ENCODE data around the gene PPP2R1A.

DNA sequence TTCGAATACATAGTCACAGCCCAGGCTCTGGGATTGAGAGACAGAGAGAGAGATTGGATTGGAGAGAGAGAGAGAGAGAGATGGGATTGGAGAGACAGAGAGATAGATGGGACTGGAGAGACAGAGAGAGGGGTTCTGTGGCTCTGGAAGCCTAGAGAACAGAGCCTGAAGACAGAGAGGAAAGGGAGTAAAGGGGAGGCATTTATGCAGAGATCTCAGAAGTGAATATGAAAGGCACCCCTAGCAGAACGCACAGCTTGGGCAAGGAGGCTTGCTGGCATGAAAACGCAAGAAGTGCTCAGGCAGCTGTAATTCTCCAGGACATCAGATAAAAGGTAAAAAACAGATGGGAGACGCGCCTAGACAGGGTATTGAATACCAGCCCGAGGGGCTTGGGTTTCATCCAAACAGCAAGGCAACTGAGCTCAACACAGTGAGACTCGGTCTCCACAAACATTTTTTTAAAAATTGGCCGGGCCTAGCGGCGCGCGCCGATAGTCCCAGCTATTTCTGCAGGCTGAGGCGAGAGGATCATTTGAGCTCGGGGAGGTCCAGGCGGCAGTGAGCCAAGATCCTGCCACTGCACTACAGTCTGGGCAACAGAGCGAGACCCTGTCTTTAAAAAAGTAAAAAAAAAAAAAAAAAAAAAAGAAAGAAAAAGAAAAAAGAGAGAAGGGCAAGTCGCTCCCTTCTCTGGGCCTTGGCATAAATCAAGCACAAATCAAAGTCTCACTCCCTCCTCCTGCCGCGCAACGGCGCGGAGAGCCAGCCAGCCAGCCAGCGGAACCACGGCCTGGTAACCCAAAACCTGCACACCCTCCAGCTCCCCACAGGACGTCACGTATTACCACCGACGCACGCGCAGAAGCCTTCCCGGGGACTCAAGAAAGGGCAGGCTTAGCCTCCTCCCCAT lies 774 bp upstream of the PPP2R1A start:
- TF ChIP-seq FOSL2 (CRISPR knock-in tag; IDR thresholded peaks at IDR 0.05) (no peak), BHLHE40 (IDR thresholded peaks at IDR 0.05; ENCODE audit: low read length) (no peak), ZNF260 (CRISPR knock-in tag; IDR thresholded peaks at IDR 0.05; ENCODE audit: borderline replicate concordance, low read depth) (no peak), POLR2G (IDR thresholded peaks at IDR 0.05; ENCODE audit: low read depth, low read length) (peak; percentile 91), NR2F6 (IDR thresholded peaks at IDR 0.05) (no peak), NR2F6 (CRISPR knock-in tag; IDR thresholded peaks at IDR 0.05) (no peak), SRY (CRISPR knock-in tag; IDR thresholded peaks at IDR 0.05) (no peak), KDM5B (CRISPR knock-in tag; IDR thresholded peaks at IDR 0.05; ENCODE audit: borderline replicate concordance) (no peak), CHCHD3 (CRISPR knock-in tag; IDR thresholded peaks at IDR 0.05) (no peak)
- TF ChIP-seq, protein P1, sequence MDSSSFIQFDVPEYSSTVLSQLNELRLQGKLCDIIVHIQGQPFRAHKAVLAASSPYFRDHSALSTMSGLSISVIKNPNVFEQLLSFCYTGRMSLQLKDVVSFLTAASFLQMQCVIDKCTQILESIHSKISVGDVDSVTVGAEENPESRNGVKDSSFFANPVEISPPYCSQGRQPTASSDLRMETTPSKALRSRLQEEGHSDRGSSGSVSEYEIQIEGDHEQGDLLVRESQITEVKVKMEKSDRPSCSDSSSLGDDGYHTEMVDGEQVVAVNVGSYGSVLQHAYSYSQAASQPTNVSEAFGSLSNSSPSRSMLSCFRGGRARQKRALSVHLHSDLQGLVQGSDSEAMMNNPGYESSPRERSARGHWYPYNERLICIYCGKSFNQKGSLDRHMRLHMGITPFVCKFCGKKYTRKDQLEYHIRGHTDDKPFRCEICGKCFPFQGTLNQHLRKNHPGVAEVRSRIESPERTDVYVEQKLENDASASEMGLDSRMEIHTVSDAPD (CRISPR knock-in tag; IDR thresholded peaks at IDR 0.05), result no peak
- TF ChIP-seq, protein P2, sequence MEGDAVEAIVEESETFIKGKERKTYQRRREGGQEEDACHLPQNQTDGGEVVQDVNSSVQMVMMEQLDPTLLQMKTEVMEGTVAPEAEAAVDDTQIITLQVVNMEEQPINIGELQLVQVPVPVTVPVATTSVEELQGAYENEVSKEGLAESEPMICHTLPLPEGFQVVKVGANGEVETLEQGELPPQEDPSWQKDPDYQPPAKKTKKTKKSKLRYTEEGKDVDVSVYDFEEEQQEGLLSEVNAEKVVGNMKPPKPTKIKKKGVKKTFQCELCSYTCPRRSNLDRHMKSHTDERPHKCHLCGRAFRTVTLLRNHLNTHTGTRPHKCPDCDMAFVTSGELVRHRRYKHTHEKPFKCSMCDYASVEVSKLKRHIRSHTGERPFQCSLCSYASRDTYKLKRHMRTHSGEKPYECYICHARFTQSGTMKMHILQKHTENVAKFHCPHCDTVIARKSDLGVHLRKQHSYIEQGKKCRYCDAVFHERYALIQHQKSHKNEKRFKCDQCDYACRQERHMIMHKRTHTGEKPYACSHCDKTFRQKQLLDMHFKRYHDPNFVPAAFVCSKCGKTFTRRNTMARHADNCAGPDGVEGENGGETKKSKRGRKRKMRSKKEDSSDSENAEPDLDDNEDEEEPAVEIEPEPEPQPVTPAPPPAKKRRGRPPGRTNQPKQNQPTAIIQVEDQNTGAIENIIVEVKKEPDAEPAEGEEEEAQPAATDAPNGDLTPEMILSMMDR (CRISPR knock-in tag; IDR thresholded peaks at IDR 0.05), result peak; percentile 9; the same call in 1 of the 2 replicates
- TF ChIP-seq, protein P3, sequence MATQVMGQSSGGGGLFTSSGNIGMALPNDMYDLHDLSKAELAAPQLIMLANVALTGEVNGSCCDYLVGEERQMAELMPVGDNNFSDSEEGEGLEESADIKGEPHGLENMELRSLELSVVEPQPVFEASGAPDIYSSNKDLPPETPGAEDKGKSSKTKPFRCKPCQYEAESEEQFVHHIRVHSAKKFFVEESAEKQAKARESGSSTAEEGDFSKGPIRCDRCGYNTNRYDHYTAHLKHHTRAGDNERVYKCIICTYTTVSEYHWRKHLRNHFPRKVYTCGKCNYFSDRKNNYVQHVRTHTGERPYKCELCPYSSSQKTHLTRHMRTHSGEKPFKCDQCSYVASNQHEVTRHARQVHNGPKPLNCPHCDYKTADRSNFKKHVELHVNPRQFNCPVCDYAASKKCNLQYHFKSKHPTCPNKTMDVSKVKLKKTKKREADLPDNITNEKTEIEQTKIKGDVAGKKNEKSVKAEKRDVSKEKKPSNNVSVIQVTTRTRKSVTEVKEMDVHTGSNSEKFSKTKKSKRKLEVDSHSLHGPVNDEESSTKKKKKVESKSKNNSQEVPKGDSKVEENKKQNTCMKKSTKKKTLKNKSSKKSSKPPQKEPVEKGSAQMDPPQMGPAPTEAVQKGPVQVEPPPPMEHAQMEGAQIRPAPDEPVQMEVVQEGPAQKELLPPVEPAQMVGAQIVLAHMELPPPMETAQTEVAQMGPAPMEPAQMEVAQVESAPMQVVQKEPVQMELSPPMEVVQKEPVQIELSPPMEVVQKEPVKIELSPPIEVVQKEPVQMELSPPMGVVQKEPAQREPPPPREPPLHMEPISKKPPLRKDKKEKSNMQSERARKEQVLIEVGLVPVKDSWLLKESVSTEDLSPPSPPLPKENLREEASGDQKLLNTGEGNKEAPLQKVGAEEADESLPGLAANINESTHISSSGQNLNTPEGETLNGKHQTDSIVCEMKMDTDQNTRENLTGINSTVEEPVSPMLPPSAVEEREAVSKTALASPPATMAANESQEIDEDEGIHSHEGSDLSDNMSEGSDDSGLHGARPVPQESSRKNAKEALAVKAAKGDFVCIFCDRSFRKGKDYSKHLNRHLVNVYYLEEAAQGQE (IDR thresholded peaks at IDR 0.05; ENCODE audit: borderline replicate concordance in 1 of 2, low read depth in 1 of 2, low read length in 2 of 2), result no peak

Measured in HepG2 (cell line).